ENCODE results near the gene CDC42SE2.
"Not testable (repeated sequence)": the region's sequence is repeated elsewhere in the genome, so short reads cannot be mapped to it uniquely, and the experiment has no call there.

CDC42SE2 gene

GRCh38 chr5:131324303-131324702 is 60.5 kb downstream of the CDC42SE2 start:
- no peak for DNase-seq

GRCh38 chr5:131328536-131329285 is 64.9 kb downstream of the CDC42SE2 start:
- no peak for DNase-seq

GRCh38 chr5:131329286-131329560 is 65.4 kb downstream of the CDC42SE2 start:
- no peak for DNase-seq

GRCh38 chr5:131330031-131330430 is 66.2 kb downstream of the CDC42SE2 start:
- DNase-seq: no peak

- not testable (repeated sequence) for DNase-seq
These were observed 71.9 kb downstream of the CDC42SE2 start for GRCh38 chr5:131335756-131336155.

GRCh38 chr5:131336801-131337200 is 72.9 kb downstream of the CDC42SE2 start:
- DNase-seq: not testable (repeated sequence)

- peak; percentile 28 for DNase-seq
These were observed 73.6 kb downstream of the CDC42SE2 start for GRCh38 chr5:131337240-131338050.

- DNase-seq: no peak
These were observed 74.2 kb downstream of the CDC42SE2 start for GRCh38 chr5:131338051-131338453.

GRCh38 chr5:131344288-131344687 is 80.4 kb downstream of the CDC42SE2 start:
- peak; percentile 19 for DNase-seq

GRCh38 chr5:131346204-131346603 is 82.4 kb downstream of the CDC42SE2 start:
- DNase-seq: not testable (repeated sequence)

- DNase-seq: no peak
These were observed 90.1 kb downstream of the CDC42SE2 start for GRCh38 chr5:131353991-131354390.

- no peak for DNase-seq
These were observed 92.2 kb downstream of the CDC42SE2 start for GRCh38 chr5:131355971-131356528.

GRCh38 chr5:131356619-131357018 is 92.8 kb downstream of the CDC42SE2 start:
- DNase-seq: peak; percentile 2

GRCh38 chr5:131357739-131358561 is 94.1 kb downstream of the CDC42SE2 start:
- DNase-seq: peak; percentile 47

GRCh38 chr5:131361677-131362315 is 97.9 kb downstream of the CDC42SE2 start:
- no peak for DNase-seq

- DNase-seq: no peak
These were observed 100.1 kb downstream of the CDC42SE2 start for GRCh38 chr5:131363811-131364506.

- DNase-seq: peak; percentile 44
These were observed 100.7 kb downstream of the CDC42SE2 start for GRCh38 chr5:131364507-131365050.

- no peak for DNase-seq
These were observed 102.6 kb downstream of the CDC42SE2 start for GRCh38 chr5:131366428-131366827.

- no peak for DNase-seq
These were observed 103.5 kb downstream of the CDC42SE2 start for GRCh38 chr5:131367219-131367860.

GRCh38 chr5:131368866-131369265 is 105.0 kb downstream of the CDC42SE2 start:
- no peak for DNase-seq

GRCh38 chr5:131369558-131369957 is 105.7 kb downstream of the CDC42SE2 start:
- DNase-seq: no peak

All from CD4-positive, alpha-beta T cell treated with Interleukin-6 for 4 hours (primary cell).